Loucy (cell line): ENCODE data around the gene NLGN2.

Source experiments
- CTCF ChIP-seq: fragments of 200-600 bp; sonication (generic); conservative IDR thresholded peaks from 2 replicates; pipeline ENCODE4 v1.5.1; 2014; ENCODE audit warnings: mild to moderate bottlenecking, antibody characterized with exemption, low read length
- EZH2phosphoT487 ChIP-seq: fragments of 200-600 bp; IDR thresholded peaks from 2 replicates; pipeline ENCODE4 v1.6.1; 2018; ENCODE audit warnings: antibody characterized with exemption, mild to moderate bottlenecking, moderate library complexity, borderline replicate concordance

- no peak for TF ChIP-seq EZH2phosphoT487
- TF ChIP-seq CTCF = peak; percentile 56
Observed at GRCh38 chr17:7435676-7436555, 28.3 kb downstream of the NLGN2 start.
